Cardiac fibroblast (primary cell): ENCODE measurements around the gene PPP3CA.
A peak's percentile ranks its signal among the peaks of the same experiment; 100 is the strongest.

Source experiments
- DNase-seq, 2 donors: peaks; one replicate each; pipeline versions ENCODE4 v3.0.0 to v3.0.0-alpha.2; 2010; ENCODE audit warnings: low read depth in 2 of 2
- H3K4me3 ChIP-seq, 2 donors: replicated peaks in 1 of 2; 1 replicate in 1 of 2; 2 replicates in 1 of 2; pipeline ENCODE4 v1.5.1; 2011; ENCODE audit warnings: low read depth in 2 of 2, low read length in 2 of 2, mild to moderate bottlenecking in 2 of 2, moderate library complexity in 1 of 2
- TF ChIP-seq, protein P1 (sequence below): IDR thresholded peaks from one replicate; pipeline ENCODE4 v1.5.1; 2011; ENCODE audit warnings: low read depth, mild to moderate bottlenecking, low read length, inconsistent platforms

Gene PPP3CA

DNA sequence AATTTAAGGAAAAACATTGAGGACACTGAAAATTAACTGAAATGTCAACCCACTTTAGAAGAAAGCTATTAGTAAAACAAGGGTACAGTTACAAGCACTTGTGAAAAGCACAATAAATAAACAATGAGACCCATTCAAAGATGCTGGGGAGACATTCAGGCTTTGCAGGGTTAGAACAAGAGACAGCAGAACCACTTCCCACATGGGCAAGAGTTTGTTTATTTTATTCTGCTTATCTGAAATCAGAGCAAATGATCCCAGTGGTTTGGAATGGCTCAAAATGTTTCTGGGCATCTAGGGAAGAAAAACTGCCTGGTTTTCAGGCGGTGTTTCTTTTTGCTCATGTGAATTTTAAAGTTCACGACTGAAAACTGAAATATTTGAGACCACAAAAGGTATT lies 42.4 kb downstream of the PPP3CA start:
- peak; percentile 29 to 47 for DNase-seq
- TF ChIP-seq, protein P1, sequence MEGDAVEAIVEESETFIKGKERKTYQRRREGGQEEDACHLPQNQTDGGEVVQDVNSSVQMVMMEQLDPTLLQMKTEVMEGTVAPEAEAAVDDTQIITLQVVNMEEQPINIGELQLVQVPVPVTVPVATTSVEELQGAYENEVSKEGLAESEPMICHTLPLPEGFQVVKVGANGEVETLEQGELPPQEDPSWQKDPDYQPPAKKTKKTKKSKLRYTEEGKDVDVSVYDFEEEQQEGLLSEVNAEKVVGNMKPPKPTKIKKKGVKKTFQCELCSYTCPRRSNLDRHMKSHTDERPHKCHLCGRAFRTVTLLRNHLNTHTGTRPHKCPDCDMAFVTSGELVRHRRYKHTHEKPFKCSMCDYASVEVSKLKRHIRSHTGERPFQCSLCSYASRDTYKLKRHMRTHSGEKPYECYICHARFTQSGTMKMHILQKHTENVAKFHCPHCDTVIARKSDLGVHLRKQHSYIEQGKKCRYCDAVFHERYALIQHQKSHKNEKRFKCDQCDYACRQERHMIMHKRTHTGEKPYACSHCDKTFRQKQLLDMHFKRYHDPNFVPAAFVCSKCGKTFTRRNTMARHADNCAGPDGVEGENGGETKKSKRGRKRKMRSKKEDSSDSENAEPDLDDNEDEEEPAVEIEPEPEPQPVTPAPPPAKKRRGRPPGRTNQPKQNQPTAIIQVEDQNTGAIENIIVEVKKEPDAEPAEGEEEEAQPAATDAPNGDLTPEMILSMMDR, result no peak
- H3K4me3 ChIP-seq, result no peak overlapping the region

DNA sequence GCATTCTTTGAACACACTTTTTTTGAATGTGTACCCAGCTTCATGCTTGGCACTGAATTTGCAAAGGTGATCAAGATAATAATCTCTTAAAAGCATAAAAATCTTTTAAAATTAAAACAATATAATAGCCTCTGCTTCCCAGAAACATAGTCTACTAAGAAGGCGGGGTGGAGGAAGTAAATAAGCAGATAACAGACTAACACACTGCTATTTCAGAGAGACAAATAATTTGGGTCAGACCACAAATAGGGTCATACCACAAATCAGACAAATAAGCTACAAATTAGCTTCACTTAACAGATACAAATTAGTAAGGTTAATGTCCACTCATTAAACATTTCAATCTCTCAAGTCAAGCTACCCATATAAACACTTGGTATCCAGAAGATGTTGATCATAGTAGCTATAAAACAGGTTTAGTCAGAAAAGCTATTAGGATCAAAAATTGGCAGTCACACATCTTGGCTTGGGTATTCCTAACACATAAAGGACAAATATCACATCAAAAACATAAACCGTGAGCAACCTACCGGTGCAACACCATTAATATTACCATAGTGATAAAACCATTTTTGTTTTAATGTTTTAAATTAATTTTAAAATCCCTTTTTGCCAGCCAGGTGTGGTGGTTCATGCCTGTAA lies 47.3 kb downstream of the PPP3CA start:
- no peak for DNase-seq
- TF ChIP-seq, protein P1, result no peak
- no peak overlapping the region for H3K4me3 ChIP-seq

DNA sequence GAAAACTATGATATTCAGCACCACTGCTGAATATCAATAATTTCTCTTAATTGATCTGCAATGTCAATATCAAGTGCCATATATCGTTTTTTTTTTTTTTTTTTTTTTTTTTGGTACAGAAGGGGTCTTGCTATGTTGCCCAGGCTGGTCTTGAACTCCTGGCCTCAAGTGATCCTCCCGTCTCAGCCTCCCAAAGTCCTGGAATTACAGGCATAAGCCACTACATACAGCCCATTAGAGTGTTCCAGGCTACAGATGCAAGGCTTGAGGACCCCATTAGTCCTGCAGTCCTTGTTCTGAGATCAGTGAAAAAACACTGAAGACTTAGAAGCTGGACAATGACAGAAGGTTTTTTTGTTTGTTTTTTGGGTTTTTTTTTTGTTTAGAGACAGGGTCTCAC lies 48.3 kb downstream of the PPP3CA start:
- no peak for DNase-seq
- TF ChIP-seq, protein P1, result no peak
- H3K4me3 ChIP-seq, result no peak overlapping the region

DNA sequence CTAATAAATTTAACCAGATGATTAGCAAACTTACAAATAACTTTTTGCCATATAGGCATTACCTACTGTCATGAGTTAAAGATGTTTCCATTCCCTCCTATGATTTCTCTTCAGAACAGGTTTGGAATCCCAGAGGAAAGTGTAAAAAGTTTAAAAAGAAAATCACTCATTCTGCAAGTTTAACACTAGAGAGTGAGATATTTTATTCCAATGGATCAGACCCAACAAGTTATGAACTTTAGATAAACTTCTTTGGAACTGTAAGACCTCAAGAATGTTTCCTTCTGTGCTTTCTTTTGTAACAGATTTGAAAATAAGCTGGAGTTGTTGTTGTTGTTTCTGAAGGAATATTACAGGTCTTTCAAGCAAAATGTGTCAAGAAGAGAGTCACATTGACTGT lies 51.6 kb downstream of the PPP3CA start:
- TF ChIP-seq, protein P1, result no peak
- no peak for DNase-seq
- no peak overlapping the region for H3K4me3 ChIP-seq

DNA sequence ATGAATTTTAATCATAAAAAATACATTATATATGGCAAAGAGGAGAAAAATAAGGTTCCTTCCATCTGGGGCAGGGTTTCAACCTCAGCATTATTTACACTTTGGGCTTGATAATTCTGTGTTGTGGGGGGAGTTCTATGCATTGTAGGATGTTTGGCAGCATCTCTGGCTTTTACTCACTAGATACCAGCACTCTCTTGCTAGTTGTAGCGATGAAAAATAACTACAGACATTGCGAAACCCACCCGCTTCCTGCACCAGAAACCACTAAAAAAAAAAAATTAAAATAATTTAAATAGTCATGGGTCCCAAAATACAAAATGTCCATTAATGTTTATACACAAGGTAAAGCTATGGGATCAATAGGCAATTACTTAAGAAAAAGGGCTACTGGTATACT lies 52.7 kb downstream of the PPP3CA start:
- DNase-seq, result no peak
- TF ChIP-seq, protein P1, result no peak
- H3K4me3 ChIP-seq, result no peak overlapping the region

DNA sequence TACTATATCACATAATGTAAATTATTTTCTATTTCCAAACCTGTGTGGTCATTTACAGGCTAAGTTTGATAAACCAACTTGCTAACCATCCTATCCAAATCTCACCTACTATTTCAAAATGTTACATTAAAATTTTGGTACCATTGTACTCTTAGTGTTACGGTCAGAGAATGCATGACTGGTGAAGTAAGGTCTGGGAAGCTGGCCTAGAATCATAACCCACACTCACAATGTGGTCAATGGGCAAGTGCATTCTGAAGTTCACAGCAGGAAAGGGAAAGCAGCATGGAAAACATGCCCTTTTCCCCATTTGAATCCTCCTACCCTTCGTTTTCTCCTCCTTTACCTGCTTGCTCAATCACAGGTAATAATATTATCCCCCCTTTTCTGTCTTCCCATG lies 54.4 kb downstream of the PPP3CA start:
- H3K4me3 ChIP-seq, result no peak overlapping the region
- DNase-seq, result peak; percentile 35 to 68
- TF ChIP-seq, protein P1, result no peak

DNA sequence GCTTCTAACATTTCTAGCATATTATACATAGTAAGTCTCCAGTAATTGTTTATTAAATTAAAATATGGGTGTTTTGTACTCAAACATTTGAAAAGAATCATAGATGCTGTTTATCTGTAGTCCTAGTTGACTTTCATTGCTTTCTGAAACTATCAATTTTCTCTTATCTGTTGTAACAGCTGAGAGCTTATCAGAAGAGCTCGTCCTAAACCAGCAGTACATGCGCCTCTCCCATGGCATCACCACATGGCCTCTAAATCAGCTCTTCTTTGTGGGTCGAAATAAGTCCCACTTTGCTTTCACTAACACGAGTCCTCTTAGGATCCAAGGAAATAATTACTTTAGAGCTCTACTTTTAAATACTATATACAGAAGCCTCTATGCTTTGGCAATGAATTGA lies 55.1 kb downstream of the PPP3CA start:
- DNase-seq, result no peak
- H3K4me3 ChIP-seq, result no peak overlapping the region
- TF ChIP-seq, protein P1, result no peak
